KMS-11 (cell line): ENCODE data around the gene PBX3.

Experiments used
- H2AFZ ChIP-seq: fragments of 200-600 bp; sonication (generic); 2 replicates; pipeline ENCODE4 v1.6.1; 2016; ENCODE audit warnings: antibody characterized with exemption, mixed run types, low read depth
- H3K27ac ChIP-seq: fragments of 200-600 bp; sonication (generic); 2 replicates; pipeline ENCODE4 v1.6.1; 2016; ENCODE audit warnings: mild to moderate bottlenecking, mixed run types
- H3K27me3 ChIP-seq: fragments of 200-600 bp; sonication (generic); 2 replicates; pipeline ENCODE4 v1.6.1; 2017; ENCODE audit warnings: mild to moderate bottlenecking, low read depth, mixed run types, moderate library complexity; ENCODE audit not compliant: insufficient read depth
- H3K36me3 ChIP-seq: fragments of 200-600 bp; sonication (generic); 2 replicates; pipeline ENCODE4 v1.6.1; 2017; ENCODE audit warnings: mild to moderate bottlenecking, mixed run types; ENCODE audit not compliant: insufficient read depth
- H3K4me1 ChIP-seq: fragments of 200-600 bp; sonication (generic); 2 replicates; pipeline ENCODE4 v1.6.1; 2016; ENCODE audit warnings: mild to moderate bottlenecking, low read depth, mixed run types; ENCODE audit not compliant: poor library complexity, severe bottlenecking
- H3K4me2 ChIP-seq: fragments of 200-600 bp; sonication (generic); 2 replicates; pipeline ENCODE4 v1.7.0; 2016; ENCODE audit warnings: mild to moderate bottlenecking, mixed run types
- H3K4me3 ChIP-seq: fragments of 200-600 bp; sonication (generic); IDR thresholded peaks from 2 replicates; pipeline ENCODE4 v1.6.1; 2017; ENCODE audit warnings: low read depth, low read length, mixed read lengths; ENCODE audit not compliant: insufficient read depth
- H3K79me2 ChIP-seq: fragments of 200-600 bp; sonication (generic); 2 replicates; pipeline ENCODE4 v1.6.1; 2016; ENCODE audit warnings: low read depth, mixed run types; ENCODE audit not compliant: insufficient read depth
- H3K9ac ChIP-seq: fragments of 200-600 bp; sonication (generic); 2 replicates; pipeline ENCODE4 v1.6.1; 2016; ENCODE audit warnings: mild to moderate bottlenecking, mixed run types
- H4K20me1 ChIP-seq: fragments of 200-600 bp; sonication (generic); 2 replicates; pipeline ENCODE4 v1.6.1; 2016; ENCODE audit warnings: mild to moderate bottlenecking, mixed run types; ENCODE audit not compliant: insufficient read depth
- TF ChIP-seq, protein P1 (sequence below): fragments of 200-600 bp; sonication (generic); conservative IDR thresholded peaks from 2 replicates; pipeline ENCODE4 v1.6.1; 2017; ENCODE audit warnings: low read depth, mild to moderate bottlenecking, antibody characterized with exemption, low read length, moderate library complexity, mixed read lengths

PBX3 gene

DNA sequence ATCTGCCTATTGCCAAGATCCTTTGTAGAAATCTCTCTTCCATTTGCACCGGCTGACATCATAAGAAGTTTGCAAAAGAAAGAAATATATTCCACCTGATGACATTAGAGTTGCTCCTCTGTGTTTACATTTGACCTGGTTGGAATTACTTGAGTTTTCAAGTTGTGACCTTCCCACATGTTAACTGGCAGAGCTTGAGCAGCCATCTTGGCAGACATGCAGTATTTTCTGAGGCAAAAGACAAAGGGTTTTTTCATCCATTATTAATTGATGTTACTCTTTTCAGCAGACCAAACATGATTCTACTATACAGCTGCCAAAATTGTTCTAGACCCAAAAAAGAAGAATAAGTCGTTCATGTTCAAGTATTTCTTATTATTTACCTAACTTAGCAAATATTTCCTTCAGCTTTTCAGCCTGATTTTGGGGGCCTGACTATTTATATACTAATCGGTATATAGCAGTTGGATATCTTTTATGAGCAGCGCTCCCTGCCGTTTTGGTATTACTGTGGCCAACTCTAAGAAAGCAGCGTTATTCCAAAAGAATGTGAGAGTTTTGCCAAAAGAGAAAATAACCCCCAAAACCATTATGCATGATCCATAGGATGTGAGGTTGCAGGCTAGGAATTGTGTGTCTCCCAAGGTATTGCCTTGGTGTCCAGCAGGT is 212.9 kb downstream of the PBX3 start:
- Histone ChIP-seq H3K9ac (no peak overlapping the region), H3K36me3 (no peaks in the 10 kb centered on the region), H3K27ac (no peak overlapping the region), H2AFZ (no peak overlapping the region), H3K4me2 (no peak overlapping the region), H3K27me3 (no peaks in the 10 kb centered on the region), H3K79me2 (no peaks in the 10 kb centered on the region; the same call in 1 of the 2 replicates), H4K20me1 (no peaks in the 10 kb centered on the region), H3K4me1 (peaks cover 6% of the 10 kb centered on the region), H3K4me3 (no peak overlapping the region)
- TF ChIP-seq, protein P1, sequence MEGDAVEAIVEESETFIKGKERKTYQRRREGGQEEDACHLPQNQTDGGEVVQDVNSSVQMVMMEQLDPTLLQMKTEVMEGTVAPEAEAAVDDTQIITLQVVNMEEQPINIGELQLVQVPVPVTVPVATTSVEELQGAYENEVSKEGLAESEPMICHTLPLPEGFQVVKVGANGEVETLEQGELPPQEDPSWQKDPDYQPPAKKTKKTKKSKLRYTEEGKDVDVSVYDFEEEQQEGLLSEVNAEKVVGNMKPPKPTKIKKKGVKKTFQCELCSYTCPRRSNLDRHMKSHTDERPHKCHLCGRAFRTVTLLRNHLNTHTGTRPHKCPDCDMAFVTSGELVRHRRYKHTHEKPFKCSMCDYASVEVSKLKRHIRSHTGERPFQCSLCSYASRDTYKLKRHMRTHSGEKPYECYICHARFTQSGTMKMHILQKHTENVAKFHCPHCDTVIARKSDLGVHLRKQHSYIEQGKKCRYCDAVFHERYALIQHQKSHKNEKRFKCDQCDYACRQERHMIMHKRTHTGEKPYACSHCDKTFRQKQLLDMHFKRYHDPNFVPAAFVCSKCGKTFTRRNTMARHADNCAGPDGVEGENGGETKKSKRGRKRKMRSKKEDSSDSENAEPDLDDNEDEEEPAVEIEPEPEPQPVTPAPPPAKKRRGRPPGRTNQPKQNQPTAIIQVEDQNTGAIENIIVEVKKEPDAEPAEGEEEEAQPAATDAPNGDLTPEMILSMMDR, result no peak

DNA sequence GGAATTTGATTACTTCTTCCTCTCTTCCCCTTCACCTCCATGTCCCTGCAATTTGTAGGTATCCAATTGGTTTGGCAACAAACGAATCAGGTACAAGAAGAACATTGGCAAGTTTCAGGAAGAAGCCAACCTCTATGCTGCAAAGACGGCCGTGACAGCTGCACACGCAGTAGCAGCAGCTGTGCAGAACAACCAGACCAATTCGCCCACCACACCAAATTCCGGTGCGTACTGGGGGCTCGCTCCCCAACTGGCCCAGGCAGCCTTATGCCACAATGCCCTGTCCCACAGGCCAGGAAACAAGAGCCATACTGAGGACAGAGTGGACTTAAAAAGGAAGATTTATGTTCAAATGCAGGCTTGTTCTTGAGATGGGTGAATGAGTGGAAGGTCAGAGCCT is 213.5 kb downstream of the PBX3 start:
- H3K27me3 ChIP-seq, result no peaks in the 10 kb centered on the region
- no peaks in the 10 kb centered on the region; the same call in 1 of the 2 replicates for H3K79me2 ChIP-seq
- H3K9ac ChIP-seq, result no peak overlapping the region
- TF ChIP-seq, protein P1, result no peak
- no peak overlapping the region for H3K27ac ChIP-seq
- H3K4me1 ChIP-seq, result peaks cover under 1% of the 10 kb centered on the region
- no peak overlapping the region for H3K4me2 ChIP-seq
- H2AFZ ChIP-seq, result no peak overlapping the region
- H3K36me3 ChIP-seq, result 0 out of 2 replicates have a peak, but pooled peaks cover 2% of the 10 kb centered on the region
- H3K4me3 ChIP-seq, result no peak overlapping the region
- no peaks in the 10 kb centered on the region for H4K20me1 ChIP-seq

DNA sequence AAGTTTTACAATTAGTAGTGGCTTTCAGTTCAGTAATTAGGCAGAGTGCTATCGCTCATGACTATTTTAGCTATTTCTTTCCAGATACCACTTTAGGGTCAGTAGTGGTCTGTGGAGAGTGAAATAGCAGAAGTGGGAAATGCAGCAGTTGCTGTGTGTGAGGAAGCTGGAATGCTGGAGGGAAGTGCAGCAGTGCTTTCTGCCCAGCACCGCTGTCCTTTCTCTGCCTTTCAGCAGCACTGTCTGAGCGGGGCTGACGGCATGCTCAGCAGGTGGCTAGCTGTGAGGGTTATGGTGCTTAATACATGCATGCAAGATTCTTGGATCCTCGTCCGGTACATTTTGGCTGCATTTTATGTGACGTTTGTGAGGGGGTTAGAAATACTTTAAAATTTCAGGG is 213.9 kb downstream of the PBX3 start:
- no peaks in the 10 kb centered on the region for H3K27me3 ChIP-seq
- H2AFZ ChIP-seq, result no peak overlapping the region
- no peak overlapping the region for H3K4me3 ChIP-seq
- no peak overlapping the region for H3K4me2 ChIP-seq
- H3K36me3 ChIP-seq, result peaks cover 5% of the 10 kb centered on the region; the same call in 1 of the 2 replicates
- TF ChIP-seq, protein P1, result no peak
- no peak overlapping the region for H3K9ac ChIP-seq
- no peaks in the 10 kb centered on the region; the same call in 1 of the 2 replicates for H3K79me2 ChIP-seq
- H3K4me1 ChIP-seq, result no peaks in the 10 kb centered on the region
- no peak overlapping the region for H3K27ac ChIP-seq
- no peaks in the 10 kb centered on the region for H4K20me1 ChIP-seq

DNA sequence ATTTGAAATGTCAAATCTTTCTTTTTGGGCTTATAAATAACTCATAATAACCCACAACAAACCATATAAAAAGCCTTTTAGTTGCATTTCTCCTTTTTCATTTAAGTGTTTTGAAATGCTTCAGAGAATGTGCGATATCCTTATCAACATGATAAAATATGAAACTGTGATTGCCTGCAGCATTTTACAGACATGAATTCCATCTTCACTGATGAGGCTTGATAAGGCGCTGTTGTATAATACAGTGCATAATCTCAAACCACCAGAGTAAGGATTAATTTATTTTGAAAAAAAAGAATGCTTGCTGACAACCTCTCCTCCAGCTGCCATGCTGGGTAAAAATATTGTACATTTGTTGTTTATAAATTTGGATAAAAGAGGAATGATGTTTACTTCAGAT is 216.8 kb downstream of the PBX3 start:
- TF ChIP-seq, protein P1, result no peak
- Histone ChIP-seq H3K4me2 (no peak overlapping the region), H3K4me3 (no peak overlapping the region), H4K20me1 (no peaks in the 10 kb centered on the region), H3K4me1 (no peaks in the 10 kb centered on the region), H3K79me2 (no peaks in the 10 kb centered on the region; the same call in 1 of the 2 replicates), H3K27ac (no peak overlapping the region), H3K36me3 (peaks cover 5% of the 10 kb centered on the region; the same call in 1 of the 2 replicates), H2AFZ (no peak overlapping the region), H3K27me3 (no peaks in the 10 kb centered on the region), H3K9ac (no peak overlapping the region)
